RWPE2 (cell line): ENCODE data around the gene GNG12.

ENCODE experiments used
- ATAC-seq: fragments of 200-7000 bp; cut with Tn5 transposase; 3 replicates; pipeline ENCODE4 v1.9.1; 2021; ENCODE audit warnings: low read depth
- DNase-seq: peaks from one replicate; pipeline ENCODE4 v3.0.0-alpha.2; 2020; ENCODE audit warnings: low spot score
- H3K27ac ChIP-seq: fragments of 450-650 bp; 2 replicates; pipeline ENCODE4 v1.5.1; 2017; ENCODE audit warnings: mild to moderate bottlenecking; ENCODE audit not compliant: poor library complexity, severe bottlenecking
- H3K27me3 ChIP-seq: fragments of 250-450 bp; sonication (Bioruptor Pico); 2 replicates; pipeline ENCODE4 v1.5.1; 2021; ENCODE audit warnings: mild to moderate bottlenecking, moderate library complexity; ENCODE audit not compliant: insufficient read depth, poor library complexity, severe bottlenecking
- H3K36me3 ChIP-seq: fragments of 250-450 bp; sonication (Bioruptor Pico); 2 replicates; pipeline ENCODE4 v1.5.1; 2020; ENCODE audit warnings: low read depth, mild to moderate bottlenecking, moderate library complexity
- H3K4me1 ChIP-seq: fragments of 250-450 bp; sonication (Bioruptor Pico); 2 replicates; pipeline ENCODE4 v1.5.1; 2021; ENCODE audit warnings: mild to moderate bottlenecking, moderate library complexity; ENCODE audit not compliant: insufficient read depth, poor library complexity, severe bottlenecking
- H3K4me3 ChIP-seq: fragments of 250-450 bp; sonication (Bioruptor Pico); 2 replicates; pipeline ENCODE4 v1.5.1; 2021; ENCODE audit warnings: mild to moderate bottlenecking, moderate library complexity; ENCODE audit not compliant: severe bottlenecking
- H3K9me3 ChIP-seq: fragments of 250-450 bp; sonication (Bioruptor Pico); 2 replicates; pipeline ENCODE4 v1.5.1; 2021; ENCODE audit warnings: mild to moderate bottlenecking, moderate library complexity; ENCODE audit not compliant: severe bottlenecking
- CTCF ChIP-seq: fragments of 450-650 bp; IDR thresholded peaks from one replicate; pipeline ENCODE4 v1.5.1; 2017; ENCODE audit warnings: mild to moderate bottlenecking, moderate library complexity; ENCODE audit not compliant: poor library complexity, severe bottlenecking

GNG12 gene

GRCh38 chr1:67684526-67685066 lies 148.7 kb downstream of the GNG12 start:
- no peaks in the 10 kb centered on the region for H3K9me3 ChIP-seq
- peaks cover 44% of the 10 kb centered on the region for H3K36me3 ChIP-seq
- H3K27ac ChIP-seq = peak overlapping the region; percentile 98
- DNase-seq = no peak
- no peaks in the 10 kb centered on the region for H3K27me3 ChIP-seq
- ATAC-seq = no peak
- peaks cover 32% of the 10 kb centered on the region for H3K4me1 ChIP-seq
- peak overlapping the region; percentile 84 for H3K4me3 ChIP-seq
- no peak for TF ChIP-seq CTCF

GRCh38 chr1:67683766-67684525 lies 149.3 kb downstream of the GNG12 start:
- no peak for TF ChIP-seq CTCF
- no peak for DNase-seq
- H3K27me3 ChIP-seq = no peaks in the 10 kb centered on the region
- no peak for ATAC-seq
- peaks cover 34% of the 10 kb centered on the region for H3K4me1 ChIP-seq
- peak overlapping the region; percentile 98 for H3K27ac ChIP-seq
- peak overlapping the region; percentile 84 for H3K4me3 ChIP-seq
- H3K36me3 ChIP-seq = peaks cover 37% of the 10 kb centered on the region
- no peaks in the 10 kb centered on the region for H3K9me3 ChIP-seq

- Histone ChIP-seq H3K27ac (peak overlapping the region; percentile 98), H3K36me3 (peaks cover 31% of the 10 kb centered on the region), H3K4me1 (peaks cover 30% of the 10 kb centered on the region), H3K9me3 (no peaks in the 10 kb centered on the region), H3K27me3 (no peaks in the 10 kb centered on the region), H3K4me3 (no peak overlapping the region)
- no peak for DNase-seq
- no peak for TF ChIP-seq CTCF
- no peak for ATAC-seq
Observed at GRCh38 chr1:67683316-67683715, 150.0 kb downstream of the GNG12 start.

- peaks cover 24% of the 10 kb centered on the region for H3K4me1 ChIP-seq
- peak overlapping the region; percentile 98 for H3K27ac ChIP-seq
- DNase-seq (no peak), ATAC-seq (peak; percentile 1)
- H3K27me3 ChIP-seq = no peaks in the 10 kb centered on the region
- no peaks in the 10 kb centered on the region for H3K9me3 ChIP-seq
- H3K36me3 ChIP-seq = peaks cover 25% of the 10 kb centered on the region
- no peak overlapping the region for H3K4me3 ChIP-seq
- no peak for TF ChIP-seq CTCF
Observed at GRCh38 chr1:67682659-67683197, 150.5 kb downstream of the GNG12 start.

GRCh38 chr1:67680486-67680885 lies 152.8 kb downstream of the GNG12 start:
- H3K27ac ChIP-seq = peak overlapping the region; percentile 18
- H3K4me1 ChIP-seq = peaks cover 24% of the 10 kb centered on the region
- TF ChIP-seq CTCF = no peak
- H3K36me3 ChIP-seq = peaks cover 3% of the 10 kb centered on the region
- no peak for ATAC-seq
- H3K27me3 ChIP-seq = no peaks in the 10 kb centered on the region
- DNase-seq = no peak
- no peak overlapping the region for H3K4me3 ChIP-seq
- no peaks in the 10 kb centered on the region for H3K9me3 ChIP-seq
